DOHH2 (cell line): Measurements from ENCODE around the gene CASP12.

Source experiments
- EZH2phosphoT487 ChIP-seq: fragments of 200-600 bp; sonication (generic); IDR thresholded peaks from 2 replicates; pipeline ENCODE4 v1.6.1; 2017; ENCODE audit warnings: borderline replicate concordance, mild to moderate bottlenecking, antibody characterized with exemption, low read length, moderate library complexity, mixed read lengths
- TF ChIP-seq, protein P1 (sequence below): fragments of 200-600 bp; sonication (generic); IDR thresholded peaks from one replicate; pipeline ENCODE4 v1.5.1; 2014; ENCODE audit warnings: antibody characterized with exemption, mild to moderate bottlenecking, low read depth, low read length; ENCODE audit not compliant: poor library complexity, severe bottlenecking

GRCh38 chr11:104897891-104898684 lies at the start of gene CASP12:
- TF ChIP-seq, protein P1, sequence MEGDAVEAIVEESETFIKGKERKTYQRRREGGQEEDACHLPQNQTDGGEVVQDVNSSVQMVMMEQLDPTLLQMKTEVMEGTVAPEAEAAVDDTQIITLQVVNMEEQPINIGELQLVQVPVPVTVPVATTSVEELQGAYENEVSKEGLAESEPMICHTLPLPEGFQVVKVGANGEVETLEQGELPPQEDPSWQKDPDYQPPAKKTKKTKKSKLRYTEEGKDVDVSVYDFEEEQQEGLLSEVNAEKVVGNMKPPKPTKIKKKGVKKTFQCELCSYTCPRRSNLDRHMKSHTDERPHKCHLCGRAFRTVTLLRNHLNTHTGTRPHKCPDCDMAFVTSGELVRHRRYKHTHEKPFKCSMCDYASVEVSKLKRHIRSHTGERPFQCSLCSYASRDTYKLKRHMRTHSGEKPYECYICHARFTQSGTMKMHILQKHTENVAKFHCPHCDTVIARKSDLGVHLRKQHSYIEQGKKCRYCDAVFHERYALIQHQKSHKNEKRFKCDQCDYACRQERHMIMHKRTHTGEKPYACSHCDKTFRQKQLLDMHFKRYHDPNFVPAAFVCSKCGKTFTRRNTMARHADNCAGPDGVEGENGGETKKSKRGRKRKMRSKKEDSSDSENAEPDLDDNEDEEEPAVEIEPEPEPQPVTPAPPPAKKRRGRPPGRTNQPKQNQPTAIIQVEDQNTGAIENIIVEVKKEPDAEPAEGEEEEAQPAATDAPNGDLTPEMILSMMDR, result no peak
- TF ChIP-seq EZH2phosphoT487, result no peak
